Prostate gland (tissue), 2 donors: ENCODE results near the gene LRRC14B. TPM values are rescaled to one million over a fixed set of nuclear protein-coding genes. Genes with fewer than 3 reads are reported as not detected.

Source experiments
- DNase-seq: peaks from one replicate; pipeline ENCODE4 v3.0.0-alpha.2; 2019; ENCODE audit warnings: low spot score
- H3K27ac ChIP-seq, 2 donors: fragments of 200-600 bp; sonication (generic); 2 replicates each; pipeline ENCODE4 v1.5.1; 2017 to 2019
- H3K27me3 ChIP-seq: fragments of 200-600 bp; sonication (generic); replicated peaks from 2 replicates; pipeline ENCODE4 v1.5.1; 2019; ENCODE audit not compliant: insufficient read depth
- H3K36me3 ChIP-seq, 2 donors: fragments of 200-600 bp; sonication (generic); 1 replicate in 1 of 2; 2 replicates in 1 of 2; pipeline versions ENCODE4 v1.5.1 to v1.8.1; 2017 to 2019
- H3K4me1 ChIP-seq: fragments of 200-600 bp; sonication (generic); replicated peaks from 2 replicates; pipeline ENCODE4 v1.5.1; 2019
- H3K4me3 ChIP-seq, 2 donors: fragments of 200-600 bp; sonication (generic); 2 replicates each; pipeline ENCODE4 v1.5.1; 2017 to 2019
- H3K9me3 ChIP-seq: fragments of 200-600 bp; sonication (generic); 2 replicates; pipeline ENCODE4 v1.5.1; 2017
- CTCF ChIP-seq, 4 experiments: fragments of 200-600 bp in 2 of 4; fragments of 450-650 bp in 2 of 4; sonication (generic) in 2 of 4; IDR thresholded peaks; 1 replicate in 3 of 4; 2 replicates in 1 of 4; pipeline ENCODE4 v1.5.1; 2016 to 2019; ENCODE audit warnings: antibody characterized with exemption in 4 of 4, mild to moderate bottlenecking in 2 of 4, moderate library complexity in 2 of 4
- POLR2A ChIP-seq: fragments of 450-650 bp; IDR thresholded peaks from one replicate; pipeline ENCODE4 v1.6.1; 2016; ENCODE audit warnings: antibody characterized with exemption, mild to moderate bottlenecking
- POLR2AphosphoS5 ChIP-seq: sonication (generic); formaldehyde crosslinking; IDR thresholded peaks from one replicate; pipeline ENCODE4 v1.6.1; 2017; ENCODE audit warnings: antibody characterized with exemption
- WGBS: methylation state at CpG from one replicate; pipeline ENCODE4 v1.1.5; 2018; 5-methylcytosine and 5-hydroxymethylcytosine counted together
- intact Hi-C: fragments of 100-400 bp; cut with DNase I; formaldehyde crosslinking; loops from one replicate; pipeline ENCODE4 v1.14.2; 2022
- total RNA-seq, 2 donors: library from RNA; depleted of rRNA; stranded (reverse); fragments of >200 nt; gene quantifications; one replicate each; pipeline ENCODE4 v1.1.0, GENCODE V29; 2016

Gene LRRC14B
- total RNA-seq, 2 donors from 2014 or later = 1.0 TPM; not detected in 1

GRCh38 chr5:187042-187431, 4.3 kb upstream of the LRRC14B start:
- 85% methylated on average over 13 of the region's 13 CpGs for WGBS
- H3K4me3 ChIP-seq = no peak overlapping the region
- H3K27ac ChIP-seq = no peak overlapping the region
- no peak for DNase-seq
- H3K4me1 ChIP-seq = peaks cover 5% of the 10 kb centered on the region
- H3K9me3 ChIP-seq = no peaks in the 10 kb centered on the region
- no peak for TF ChIP-seq CTCF (IDR thresholded peaks at IDR 0.05)
- TF ChIP-seq POLR2A = no peak
- TF ChIP-seq POLR2AphosphoS5 = no peak
- no peaks in the 10 kb centered on the region for H3K36me3 ChIP-seq
- intact Hi-C loops = no loop called here
- no peaks in the 10 kb centered on the region for H3K27me3 ChIP-seq

GRCh38 chr5:187617-188451, 3.5 kb upstream of the LRRC14B start:
- H3K36me3 ChIP-seq = no peaks in the 10 kb centered on the region
- 50% methylated on average over 21 of the region's 21 CpGs for WGBS
- no peak for DNase-seq
- no peaks in the 10 kb centered on the region for H3K9me3 ChIP-seq
- TF ChIP-seq CTCF (IDR thresholded peaks at IDR 0.05) = no peak
- no peak for TF ChIP-seq POLR2AphosphoS5
- TF ChIP-seq POLR2A = no peak
- H3K27me3 ChIP-seq = no peaks in the 10 kb centered on the region
- no peak overlapping the region for H3K4me3 ChIP-seq
- H3K27ac ChIP-seq = no peak overlapping the region
- peaks cover 5% of the 10 kb centered on the region for H3K4me1 ChIP-seq
- intact Hi-C loops = no loop called here

- H3K27ac ChIP-seq = no peak overlapping the region
- H3K4me1 ChIP-seq = peaks cover 5% of the 10 kb centered on the region
- no peaks in the 10 kb centered on the region for H3K27me3 ChIP-seq
- TF ChIP-seq POLR2AphosphoS5 (peak; percentile 47), CTCF (IDR thresholded peaks at IDR 0.05) (peak; percentile 73 to 93 (median 83)), POLR2A (no peak)
- DNase-seq = peak; percentile 83
- no peaks in the 10 kb centered on the region for H3K36me3 ChIP-seq
- intact Hi-C loops = no loop called here
- 42% methylated on average over 22 of the region's 37 CpGs for WGBS
- H3K4me3 ChIP-seq = no peak overlapping the region
- H3K9me3 ChIP-seq = no peaks in the 10 kb centered on the region
These were observed 2.5 kb upstream of the LRRC14B start for GRCh38 chr5:188488-189481.

- intact Hi-C loops = no loop called here
- TF ChIP-seq POLR2A (no peak), CTCF (IDR thresholded peaks at IDR 0.05) (no peak), POLR2AphosphoS5 (no peak)
- Histone ChIP-seq H3K36me3 (no peaks in the 10 kb centered on the region), H3K27me3 (no peaks in the 10 kb centered on the region), H3K4me3 (no peak overlapping the region), H3K4me1 (peaks cover 5% of the 10 kb centered on the region), H3K9me3 (no peaks in the 10 kb centered on the region), H3K27ac (no peak overlapping the region)
- WGBS = 92% methylated on average over 10 of the region's 10 CpGs
- no peak for DNase-seq
These were observed 1.8 kb upstream of the LRRC14B start for GRCh38 chr5:189486-189885.
